COLO668 (cell line): ENCODE measurements around the gene FANCC.
"Not testable (repeated sequence)": the region's sequence is repeated elsewhere in the genome, so short reads cannot be mapped to it uniquely, and the experiment has no call there.

ENCODE experiments used
- DNase-seq: peaks from one replicate; lab custom pipeline; 2025; ENCODE audit not compliant: unreplicated experiment; lab: John Stamatoyannopoulos, UW

FANCC gene

GRCh38 chr9:95239071-95239470 is 78.4 kb downstream of the FANCC start:
- no peak for DNase-seq

DNA sequence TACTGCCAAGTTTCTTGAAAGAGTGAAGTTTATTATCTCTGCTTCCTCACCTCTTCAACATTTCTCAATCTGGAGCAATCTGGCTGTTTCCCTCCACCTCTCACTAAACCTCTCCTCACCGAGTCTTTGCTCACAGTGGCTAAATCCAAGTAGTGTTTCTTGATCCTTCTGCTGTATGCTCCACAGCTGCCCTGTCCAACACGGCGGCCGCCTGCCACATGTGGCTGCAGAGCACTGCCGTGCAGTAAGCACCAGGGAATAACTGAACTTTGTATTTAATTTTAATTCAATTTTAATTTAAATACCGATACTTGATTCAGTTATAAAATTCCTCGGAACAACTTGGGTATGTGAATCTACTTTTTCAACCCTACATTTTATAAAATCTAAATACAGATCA is 80.2 kb downstream of the FANCC start:
- DNase-seq, result no peak

GRCh38 chr9:95230046-95230445 is 87.5 kb downstream of the FANCC start:
- DNase-seq, result no peak

DNA sequence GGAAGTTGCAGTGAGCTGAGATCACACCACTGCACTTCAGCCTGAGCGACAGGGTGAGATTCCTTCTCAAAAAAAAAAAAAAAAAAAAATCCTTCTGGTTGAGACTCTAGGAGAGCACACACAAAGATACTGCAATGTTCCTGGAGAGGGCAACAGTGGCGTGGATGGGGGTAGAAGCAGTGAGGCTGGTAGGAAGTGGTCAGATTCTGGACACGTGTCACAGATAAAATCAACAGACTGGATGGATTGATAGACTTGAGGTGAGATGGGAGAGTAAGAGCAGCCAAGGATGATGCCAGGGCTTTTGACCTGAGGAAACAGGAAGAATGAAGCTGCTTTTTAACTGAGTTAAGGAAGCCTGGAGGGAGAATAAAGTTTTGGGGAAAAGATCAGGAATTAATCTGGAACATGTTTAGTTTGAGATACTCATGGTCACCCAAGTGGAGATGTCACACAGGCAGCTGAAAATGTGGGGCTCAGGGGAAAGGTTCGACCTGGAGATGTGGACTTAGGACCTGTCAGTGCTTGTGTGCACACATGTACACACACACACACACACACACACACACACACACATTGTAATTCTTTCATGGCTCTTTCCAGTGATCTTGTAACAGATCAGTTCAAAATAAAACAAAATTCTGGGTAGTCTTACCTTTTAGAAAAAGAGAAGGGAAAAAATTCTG is 88.1 kb downstream of the FANCC start:
- no peak for DNase-seq

- DNase-seq, result no peak
Observed at GRCh38 chr9:95226921-95227320, 90.6 kb downstream of the FANCC start.

DNA sequence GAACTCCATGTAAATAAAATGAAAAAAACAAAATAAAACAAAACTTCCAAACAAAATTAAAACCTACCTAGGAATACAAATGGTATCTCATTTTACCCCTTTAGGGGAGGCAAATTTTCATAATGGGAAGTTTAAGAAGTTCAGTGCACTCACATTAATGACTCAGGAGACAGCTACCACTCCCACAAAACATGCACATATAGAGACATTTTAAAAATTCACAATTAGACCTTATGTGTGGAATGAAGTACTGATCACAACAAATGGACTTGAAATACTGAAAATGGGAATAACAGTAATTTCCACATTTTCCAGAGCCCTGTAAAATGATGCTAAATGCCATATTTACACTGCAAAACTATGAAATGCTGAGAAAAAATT is 91.8 kb downstream of the FANCC start:
- DNase-seq, result no peak

- no peak for DNase-seq
Observed at GRCh38 chr9:95225076-95225725, 92.3 kb downstream of the FANCC start.

GRCh38 chr9:95224376-95225019 is 93.0 kb downstream of the FANCC start:
- no peak for DNase-seq

DNA sequence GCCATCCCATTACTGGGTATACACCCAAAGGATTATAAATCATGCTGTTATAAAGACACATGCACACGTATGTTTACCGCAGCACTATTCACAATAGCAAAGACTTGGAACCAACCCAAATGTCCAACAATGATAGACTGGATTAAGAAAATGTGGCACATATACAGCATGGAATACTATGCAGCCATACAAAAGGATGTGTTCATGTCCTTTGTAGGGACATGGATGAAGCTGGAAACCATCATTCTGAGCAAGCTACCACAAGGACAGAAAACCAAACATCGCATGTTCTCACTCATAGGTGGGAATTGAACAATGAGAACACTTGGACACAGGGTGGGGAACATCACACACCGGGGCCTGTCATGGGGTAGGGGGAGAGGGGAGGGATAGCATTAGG is 97.2 kb downstream of the FANCC start:
- DNase-seq, result not testable (repeated sequence)

DNA sequence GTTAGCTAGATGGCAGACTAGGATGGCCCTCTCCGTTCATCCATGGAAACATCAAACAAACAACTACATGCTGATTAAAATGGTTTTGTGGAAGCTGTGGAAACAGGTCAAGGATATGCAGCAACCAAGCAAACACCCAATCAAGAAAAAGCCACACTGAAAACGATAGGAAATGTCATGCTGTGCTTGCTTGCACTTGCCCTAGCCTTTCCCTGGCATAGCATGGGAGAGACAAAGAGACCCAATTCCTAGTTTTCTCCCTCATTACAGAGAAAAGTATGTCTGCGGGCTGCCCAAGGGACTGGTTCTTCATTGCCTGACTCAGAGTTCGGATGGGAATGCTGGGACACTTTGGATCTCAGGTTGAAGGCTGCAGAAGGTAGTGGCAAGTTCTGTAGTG is 98.7 kb downstream of the FANCC start:
- no peak for DNase-seq

- no peak for DNase-seq
Observed at GRCh38 chr9:95217936-95218335, 99.6 kb downstream of the FANCC start.

DNA sequence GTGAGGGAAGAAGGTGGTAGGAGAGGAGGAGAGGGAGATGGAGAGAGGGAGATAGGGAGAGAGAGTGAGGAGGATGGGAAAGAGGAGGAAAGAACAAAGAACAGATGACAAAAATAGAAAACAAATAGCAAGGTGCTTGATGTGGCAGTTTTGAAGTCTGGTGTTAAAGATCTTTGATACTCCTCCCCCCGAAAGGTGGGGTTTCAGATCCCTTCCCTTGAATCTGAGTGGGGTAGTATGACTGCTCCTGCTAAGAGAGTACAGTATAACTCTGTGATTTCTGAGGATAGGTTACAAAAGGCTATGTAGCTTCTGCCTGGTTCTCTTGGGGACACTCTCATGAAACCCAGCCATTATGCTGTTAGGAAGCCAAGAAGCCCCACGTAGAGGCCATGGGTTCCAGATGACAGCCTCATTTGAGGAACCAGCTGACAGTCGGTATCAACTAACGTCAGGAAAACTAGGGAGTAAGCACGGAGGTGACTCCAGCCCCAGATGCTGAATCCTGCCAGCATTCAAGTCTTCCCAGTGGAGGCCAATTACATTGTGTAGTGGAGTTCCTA is 102.1 kb downstream of the FANCC start:
- no peak for DNase-seq

DNA sequence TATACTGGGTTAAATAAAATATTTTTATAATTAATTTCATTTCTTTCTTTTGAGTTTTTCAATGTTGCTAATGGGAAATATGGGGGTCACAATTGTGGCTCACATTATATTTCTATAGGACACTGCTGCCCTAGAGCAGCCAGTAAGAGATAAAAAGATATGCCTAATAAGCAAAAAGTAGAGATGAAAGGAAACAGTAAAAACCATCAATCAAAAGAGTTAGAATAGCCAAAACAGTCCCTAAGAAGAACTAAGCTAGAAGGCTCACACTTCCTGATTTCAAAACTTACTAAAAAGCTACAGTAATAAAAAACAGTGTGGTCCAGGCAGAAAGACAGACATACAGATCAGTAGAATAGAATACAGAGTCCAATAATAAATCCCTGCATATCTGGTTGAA is 104.4 kb downstream of the FANCC start:
- no peak for DNase-seq

GRCh38 chr9:95211028-95211427 is 106.5 kb downstream of the FANCC start:
- no peak for DNase-seq

GRCh38 chr9:95207403-95207802 is 110.1 kb downstream of the FANCC start:
- DNase-seq, result no peak

- no peak for DNase-seq
Observed at GRCh38 chr9:95206143-95206542, 111.4 kb downstream of the FANCC start.

- no peak for DNase-seq
Observed at GRCh38 chr9:95204710-95205109, 112.8 kb downstream of the FANCC start.

DNA sequence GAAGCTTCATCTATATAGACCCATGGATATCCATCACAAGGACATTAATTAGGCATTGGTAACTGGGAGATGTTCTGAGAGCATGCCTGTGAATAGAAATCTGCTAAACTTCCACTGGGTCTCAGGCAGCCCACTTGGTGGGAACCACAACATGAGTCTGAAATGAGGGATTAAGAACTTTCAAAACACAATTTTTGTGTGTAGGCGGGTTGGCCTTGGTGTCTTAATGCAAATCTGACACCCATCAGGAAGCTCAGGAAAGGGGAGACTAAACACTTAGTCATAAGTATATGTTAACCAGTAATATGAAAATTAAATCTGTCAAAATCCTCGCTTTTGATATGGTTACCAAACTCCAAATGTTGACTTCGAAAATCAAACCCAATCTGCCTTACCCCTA is 113.2 kb downstream of the FANCC start:
- no peak for DNase-seq

DNA sequence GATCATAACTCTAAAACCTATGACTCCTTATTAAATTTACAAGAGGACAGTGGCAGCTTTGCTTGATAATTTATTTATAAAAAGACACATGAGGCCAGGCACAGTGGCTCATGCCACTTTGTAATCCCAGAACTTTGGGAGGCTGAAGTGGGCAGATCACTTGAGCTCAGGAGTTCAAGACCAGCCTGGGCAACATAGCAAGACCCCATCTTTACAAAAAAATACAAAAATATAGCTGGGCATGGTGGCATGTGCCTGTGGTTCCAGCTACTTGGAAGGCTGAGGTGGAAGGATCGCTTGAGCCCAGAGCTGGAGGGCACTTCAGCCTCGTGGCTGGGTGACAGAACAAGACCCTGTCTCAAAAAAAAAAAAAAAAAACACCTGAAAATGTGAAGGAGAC is 114.5 kb downstream of the FANCC start:
- not testable (repeated sequence) for DNase-seq

- DNase-seq, result no peak
Observed at GRCh38 chr9:95202076-95202681, 115.3 kb downstream of the FANCC start.

GRCh38 chr9:95201206-95201605 is 116.3 kb downstream of the FANCC start:
- DNase-seq, result no peak
